ENCODE data around the gene POTEM.
"Not testable (repeated sequence)": the region's sequence is repeated elsewhere in the genome, so short reads cannot be mapped to it uniquely, and the experiment has no call there.

The POTEM gene

DNA sequence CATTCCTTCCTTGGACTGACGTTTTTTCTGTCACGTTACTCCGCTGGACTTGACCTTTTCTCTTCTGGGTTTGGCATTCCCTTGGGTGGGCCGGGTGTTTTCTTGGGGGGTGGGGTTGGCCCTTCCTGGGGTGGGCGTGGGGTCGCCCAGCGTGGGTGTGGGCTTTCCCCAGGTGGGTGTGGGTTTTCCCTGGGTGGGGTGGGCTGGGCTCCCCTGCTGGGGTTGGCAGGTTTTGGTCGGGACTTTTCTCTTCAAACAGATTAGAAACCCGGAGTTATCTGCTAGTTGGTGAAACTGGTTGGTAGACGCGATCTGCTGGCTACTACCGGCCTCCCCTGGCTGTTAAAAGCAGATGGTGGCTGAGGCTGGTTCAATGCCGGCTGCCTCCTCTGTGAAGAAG lies at the start of gene POTEM:
POTEM (plus strand) TSS at position 301 of the 400 bp plus-strand sequence; CDS start at position 353, 52 bp downstream.
- in situ Hi-C loops (cut with HindIII; ENCODE audit: low sequenced_read_pairs) = not testable (repeated sequence)

DNA sequence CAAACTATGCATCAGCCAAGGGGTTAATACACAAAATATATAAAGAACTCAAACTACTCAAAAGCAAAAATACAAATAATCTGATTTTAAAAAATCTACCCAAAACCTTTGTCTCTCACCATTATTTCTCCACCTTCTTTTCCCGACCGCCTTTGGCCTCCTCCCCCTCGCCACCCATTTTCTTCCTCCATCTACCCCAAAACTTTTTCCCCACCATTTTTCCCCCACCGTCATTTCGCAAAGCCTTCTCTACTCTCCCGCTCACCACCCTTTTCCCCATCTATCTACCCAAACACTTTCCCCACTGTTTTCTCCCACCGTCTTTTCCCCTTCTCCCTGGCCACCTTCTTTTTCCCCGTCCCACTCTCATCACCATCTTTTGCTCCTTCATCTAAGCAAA lies 48.9 kb upstream of the POTEM start:
- in situ Hi-C loops (cut with HindIII; ENCODE audit: low sequenced_read_pairs) = not testable (repeated sequence)

DNA sequence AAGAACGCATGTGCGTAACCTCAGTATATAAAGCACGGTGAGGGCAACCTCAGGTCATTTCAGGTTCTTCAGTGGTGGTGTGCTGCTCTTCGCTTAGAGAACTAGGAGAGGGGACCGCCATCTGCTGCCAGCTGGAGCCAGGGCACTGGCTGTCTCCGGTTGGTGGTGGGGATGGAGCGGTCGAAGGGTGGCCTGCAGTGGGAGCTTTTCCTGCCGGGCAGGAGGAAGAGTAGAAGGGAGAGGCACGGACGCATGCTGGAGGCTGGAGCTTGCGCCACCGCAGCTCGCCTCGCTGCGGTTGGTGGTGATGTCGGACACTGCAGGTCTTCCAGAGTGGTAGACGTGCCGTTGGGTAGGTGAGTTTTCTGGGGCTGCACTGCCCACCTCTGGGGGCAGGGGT lies 47.2 kb upstream of the POTEM start:
- in situ Hi-C loops (cut with HindIII; ENCODE audit: low sequenced_read_pairs) = not testable (repeated sequence)

DNA sequence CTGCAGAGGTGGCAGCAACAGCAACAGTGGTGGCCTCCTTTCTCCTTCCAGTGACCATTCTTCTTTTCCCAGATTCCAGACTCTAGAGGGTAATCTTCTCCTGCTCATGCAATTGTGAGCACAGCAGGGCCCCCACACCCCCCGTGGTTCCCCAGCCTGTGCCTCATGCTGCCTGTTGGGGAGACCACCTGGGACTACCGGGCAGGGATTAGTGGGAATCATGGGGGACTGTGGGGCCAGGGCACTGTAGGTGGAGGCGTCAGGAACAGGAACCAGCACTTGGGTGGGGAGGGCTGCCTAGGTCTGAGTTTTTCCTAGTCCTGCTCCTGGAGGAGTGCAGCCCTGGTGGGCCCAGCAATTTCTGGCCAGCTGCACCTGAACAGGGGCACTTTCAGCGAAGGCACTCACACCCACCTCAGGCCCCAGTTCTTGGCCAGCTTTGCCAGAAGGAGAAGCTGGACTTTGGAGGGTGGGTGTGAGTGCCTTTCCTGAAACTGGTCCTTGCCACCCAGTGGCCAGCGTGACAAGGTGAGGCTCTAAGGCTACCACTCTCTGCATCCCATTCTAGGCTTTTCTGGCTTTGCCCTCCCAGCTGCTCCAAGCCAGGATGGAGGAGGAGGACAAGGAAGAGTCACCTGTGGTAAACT lies 46.1 kb upstream of the POTEM start:
- in situ Hi-C loops (cut with HindIII; ENCODE audit: low sequenced_read_pairs) = not testable (repeated sequence)

DNA sequence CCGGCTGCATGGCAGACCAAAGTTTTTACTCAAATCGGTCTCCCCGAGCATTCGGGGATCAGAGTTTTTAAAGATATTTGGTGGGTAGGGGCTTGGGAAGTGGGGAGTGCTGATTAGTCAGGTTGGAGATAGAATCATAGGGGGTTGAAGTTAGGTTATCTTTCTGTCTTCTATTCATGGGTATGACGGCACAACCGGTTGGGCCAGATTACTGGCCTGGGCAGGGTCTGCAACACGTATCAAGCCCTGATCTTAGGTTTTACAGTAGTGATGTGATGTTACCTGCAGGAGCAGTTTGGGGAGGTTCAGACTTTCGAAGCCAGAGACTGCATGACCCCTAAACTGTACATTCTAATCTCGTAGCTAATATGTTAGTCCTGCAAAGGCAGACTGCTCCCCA lies 30.4 kb upstream of the POTEM start:
- in situ Hi-C loops (cut with HindIII; ENCODE audit: low sequenced_read_pairs) = not testable (repeated sequence)

DNA sequence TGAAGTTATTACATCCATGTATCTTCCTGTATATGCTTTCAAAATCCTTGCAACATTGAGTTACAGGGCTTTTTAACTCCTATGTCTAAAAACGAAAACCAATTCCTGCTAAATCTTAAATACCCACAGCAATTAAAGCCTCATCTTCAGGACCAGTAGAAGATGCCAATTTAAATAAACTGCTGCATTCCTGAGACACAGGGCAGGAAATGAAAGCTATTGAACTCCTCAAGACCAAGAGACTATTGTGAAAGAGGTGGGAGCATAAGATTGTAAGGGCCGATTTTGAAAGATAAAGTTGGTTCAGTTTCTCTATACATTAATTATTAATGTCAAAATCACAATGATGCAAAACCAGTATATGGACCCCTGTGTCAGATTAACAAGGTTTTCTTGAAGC lies 28.5 kb upstream of the POTEM start:
- in situ Hi-C loops (cut with HindIII; ENCODE audit: low sequenced_read_pairs) = not testable (repeated sequence)

DNA sequence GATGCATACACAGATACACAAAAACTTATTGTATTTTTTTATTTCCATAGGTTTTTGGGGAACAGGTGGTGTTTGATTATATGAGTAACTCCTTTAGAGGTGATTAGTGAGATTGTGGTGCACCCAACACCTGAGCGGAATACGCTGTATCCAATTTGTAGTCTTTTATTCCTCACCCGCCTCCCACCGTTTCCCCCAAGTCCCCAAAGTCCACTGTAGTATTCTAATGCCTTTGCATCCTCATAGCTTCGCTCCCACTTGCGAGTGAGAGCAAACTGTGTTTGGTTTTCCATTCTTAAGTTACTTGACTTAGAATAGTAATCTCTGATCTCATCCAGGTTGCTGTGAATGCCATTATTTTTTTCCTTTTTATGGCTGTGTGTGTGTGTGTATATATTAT lies 17.3 kb upstream of the POTEM start:
- in situ Hi-C loops (cut with HindIII; ENCODE audit: low sequenced_read_pairs) = not testable (repeated sequence)

DNA sequence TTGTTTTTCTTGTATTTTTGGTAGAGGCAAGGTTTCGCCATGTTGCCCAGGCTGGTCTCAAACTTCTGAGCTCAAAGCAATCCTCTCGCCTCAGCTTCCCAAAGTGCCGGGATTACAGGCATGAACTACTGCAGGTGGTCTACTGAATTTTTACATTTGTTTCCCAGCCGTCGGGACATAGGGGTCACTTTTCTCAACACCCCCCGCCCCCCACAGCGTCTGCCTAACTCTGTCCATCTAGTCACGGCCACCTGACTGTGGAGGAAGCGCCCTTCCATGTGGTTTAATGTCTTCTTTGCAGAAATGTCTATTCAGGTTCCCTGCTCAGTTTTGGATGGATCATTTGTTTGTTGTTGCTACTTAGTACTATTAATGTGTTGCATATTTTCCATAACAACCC lies 14.1 kb upstream of the POTEM start:
- in situ Hi-C loops (cut with HindIII; ENCODE audit: low sequenced_read_pairs) = not testable (repeated sequence)

DNA sequence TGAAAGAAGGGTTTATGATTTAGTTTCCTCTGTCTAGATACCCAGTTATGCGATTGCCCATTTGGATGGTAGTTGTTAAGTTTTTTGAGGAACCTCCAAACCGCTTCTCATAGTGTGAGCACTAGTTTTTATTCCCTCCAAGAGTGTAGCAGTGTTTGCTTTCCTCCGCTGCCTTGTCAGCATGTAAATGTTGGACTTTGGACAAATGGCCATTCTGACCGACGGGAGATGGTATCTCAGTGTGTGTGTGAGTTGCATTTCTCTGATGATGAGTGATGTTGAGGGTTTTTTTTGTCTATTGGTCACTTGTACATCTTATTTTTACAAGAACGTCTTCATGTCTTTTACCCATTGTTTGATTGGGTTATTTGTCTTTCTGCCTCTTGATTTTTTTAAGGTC lies 11.4 kb upstream of the POTEM start:
- in situ Hi-C loops (cut with HindIII; ENCODE audit: low sequenced_read_pairs) = not testable (repeated sequence)

DNA sequence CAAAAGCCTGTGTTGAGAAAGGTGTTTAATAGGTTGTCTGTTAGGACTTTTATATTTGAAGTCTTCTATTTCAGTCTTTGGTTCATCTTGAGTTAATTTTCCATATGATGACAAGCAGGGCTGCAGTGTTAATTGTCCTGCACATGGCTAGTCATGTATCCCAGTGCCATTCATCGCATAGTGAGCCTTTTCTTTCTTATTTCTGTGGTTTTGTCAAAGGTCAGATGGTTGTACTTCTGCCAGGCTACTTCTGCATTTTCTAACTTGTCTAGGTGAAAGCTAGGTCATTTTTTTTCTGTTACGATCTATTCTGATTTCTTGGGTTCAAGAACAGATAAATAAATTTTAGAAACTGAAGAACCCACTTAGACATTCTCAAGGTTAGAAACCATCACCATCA lies 5.7 kb upstream of the POTEM start:
- in situ Hi-C loops (cut with HindIII; ENCODE audit: low sequenced_read_pairs) = not testable (repeated sequence)

DNA sequence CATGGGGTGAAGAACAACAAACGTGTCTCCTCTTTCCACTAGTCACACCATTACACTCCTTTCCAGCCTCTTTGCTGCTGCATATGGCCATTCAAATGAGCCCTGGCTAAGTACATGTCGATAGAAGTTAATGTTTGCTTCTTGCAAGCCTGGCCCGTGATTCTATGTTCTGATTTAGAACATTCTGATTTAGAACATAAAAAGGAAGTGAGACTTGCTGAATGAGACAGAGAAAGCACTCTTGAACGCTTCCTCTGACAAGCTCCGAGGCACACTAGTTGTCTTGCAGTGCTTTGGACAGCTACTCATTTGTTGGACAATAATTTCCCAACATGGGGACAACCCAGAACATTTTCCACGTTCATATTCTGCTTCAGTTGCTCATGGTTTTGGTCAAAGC lies 5.1 kb upstream of the POTEM start:
- in situ Hi-C loops (cut with HindIII; ENCODE audit: low sequenced_read_pairs) = not testable (repeated sequence)

DNA sequence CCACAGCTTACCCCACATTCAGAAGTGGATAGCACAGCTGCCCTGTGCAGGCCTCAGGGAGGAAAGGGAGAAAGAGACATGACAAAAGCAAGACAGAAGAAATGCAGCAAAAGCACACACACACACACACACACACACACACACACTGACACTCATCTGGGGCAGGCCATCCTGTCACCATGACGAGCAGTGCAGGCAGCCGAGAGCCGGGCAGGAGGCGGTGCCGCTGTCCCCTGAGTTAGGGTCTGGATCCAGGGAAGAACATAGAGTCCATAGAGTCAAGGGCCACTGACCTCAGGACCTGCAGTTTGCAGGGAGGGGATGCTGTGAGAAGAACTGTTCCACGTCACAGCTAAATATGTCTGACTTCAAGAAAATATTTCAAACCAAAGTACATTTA lies 4.0 kb upstream of the POTEM start:
- in situ Hi-C loops (cut with HindIII; ENCODE audit: low sequenced_read_pairs) = not testable (repeated sequence)

DNA sequence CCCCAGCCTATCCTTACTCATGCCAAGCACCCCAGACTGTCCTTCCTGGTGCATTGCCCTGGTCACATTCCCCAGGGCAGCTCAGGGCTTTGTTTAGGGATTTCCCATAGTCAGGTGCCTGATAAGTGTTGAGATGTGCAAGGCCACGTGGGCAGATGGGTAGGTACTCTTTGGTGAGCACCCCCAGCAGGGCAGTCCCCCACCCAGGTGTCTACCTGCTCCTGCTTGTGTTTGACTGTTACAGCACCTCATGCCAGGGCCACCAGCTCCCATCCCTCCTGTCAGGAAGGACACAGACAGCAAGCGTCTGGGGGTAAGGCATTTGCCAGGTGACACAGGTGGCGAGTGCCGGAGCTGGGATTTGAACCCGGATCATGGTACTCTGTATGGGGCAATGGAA lies 2.4 kb upstream of the POTEM start:
- in situ Hi-C loops (cut with HindIII; ENCODE audit: low sequenced_read_pairs) = not testable (repeated sequence)

DNA sequence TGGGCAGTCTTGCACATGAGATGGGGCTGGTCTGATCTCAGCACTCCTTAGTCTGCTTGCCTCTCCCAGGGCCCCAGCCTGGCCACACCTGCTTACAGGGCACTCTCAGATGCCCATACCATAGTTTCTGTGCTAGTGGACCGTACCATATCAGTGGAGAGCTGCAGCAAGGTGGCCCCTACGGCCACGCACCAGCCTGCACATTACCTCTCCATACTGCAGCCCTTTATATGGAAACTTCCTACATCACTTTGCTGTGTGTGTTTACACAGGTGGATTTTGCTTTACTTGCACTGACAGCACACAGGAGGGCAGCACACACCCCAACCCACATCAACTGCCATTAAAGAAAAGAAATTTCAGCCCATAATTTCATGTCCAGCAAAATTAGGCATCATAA lies 35.3 kb downstream of the POTEM start:
- in situ Hi-C loops (cut with HindIII; ENCODE audit: low sequenced_read_pairs) = not testable (repeated sequence)

DNA sequence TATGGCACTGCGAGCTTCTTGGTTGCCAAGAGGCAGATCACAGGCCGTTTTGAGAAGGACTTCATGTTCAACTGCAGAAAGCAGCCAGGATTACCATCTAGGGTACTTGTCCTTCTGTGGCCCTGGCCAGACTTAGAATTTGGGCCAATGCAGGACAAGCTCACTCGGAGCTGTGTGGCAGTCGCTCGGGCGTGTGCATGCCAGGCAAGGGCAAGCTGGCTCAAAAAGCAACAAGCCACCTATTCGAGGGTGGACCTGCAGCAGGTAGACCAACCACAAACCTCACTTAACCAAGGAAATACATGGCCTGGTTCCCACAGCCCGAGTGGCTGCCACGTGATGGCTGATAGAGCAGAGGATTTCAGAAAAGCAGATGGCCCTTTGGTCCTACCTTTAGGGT lies 39.3 kb downstream of the POTEM start:
- in situ Hi-C loops (cut with HindIII; ENCODE audit: low sequenced_read_pairs) = not testable (repeated sequence)

DNA sequence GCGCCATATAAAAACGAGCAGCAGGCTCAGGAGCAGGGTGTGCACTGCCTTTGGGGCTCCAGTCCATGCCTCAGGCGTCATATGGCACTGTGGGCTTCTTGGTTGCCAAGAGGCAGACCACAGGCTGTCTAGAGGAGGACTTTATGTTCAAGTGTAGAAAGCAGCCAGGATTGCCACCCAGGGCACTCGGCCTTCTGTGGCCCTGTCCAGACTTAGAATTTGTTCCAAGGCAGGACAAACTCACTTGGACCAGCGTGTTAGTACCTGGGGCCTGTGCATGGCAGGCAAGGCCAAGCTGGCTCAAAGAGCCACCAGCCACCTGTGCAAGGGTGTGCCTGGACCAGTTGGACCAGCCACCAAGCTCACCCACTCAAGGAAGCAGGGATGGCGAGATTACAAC lies 40.4 kb downstream of the POTEM start:
- in situ Hi-C loops (cut with HindIII; ENCODE audit: low sequenced_read_pairs) = not testable (repeated sequence)

DNA sequence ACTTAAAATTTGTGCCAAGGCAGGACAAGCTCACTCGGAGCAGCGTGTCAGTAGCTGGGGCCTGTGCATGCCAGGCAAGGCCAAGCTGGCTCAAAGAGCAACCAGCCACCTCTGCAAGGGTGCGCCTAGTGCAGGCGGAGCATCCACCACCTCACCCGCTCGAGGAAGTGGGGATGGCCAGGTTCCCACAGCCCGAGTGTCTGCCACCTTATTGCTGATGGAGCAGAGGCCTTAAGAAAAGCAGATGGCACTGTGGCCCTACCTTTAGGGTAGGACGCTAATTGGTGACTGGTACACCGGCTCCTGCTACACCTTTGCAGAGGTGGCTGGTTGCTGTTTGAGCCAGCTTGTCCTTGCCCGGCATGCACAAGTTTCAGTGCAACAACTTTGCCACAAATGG lies 43.8 kb downstream of the POTEM start:
- in situ Hi-C loops (cut with HindIII; ENCODE audit: low sequenced_read_pairs) = not testable (repeated sequence)

DNA sequence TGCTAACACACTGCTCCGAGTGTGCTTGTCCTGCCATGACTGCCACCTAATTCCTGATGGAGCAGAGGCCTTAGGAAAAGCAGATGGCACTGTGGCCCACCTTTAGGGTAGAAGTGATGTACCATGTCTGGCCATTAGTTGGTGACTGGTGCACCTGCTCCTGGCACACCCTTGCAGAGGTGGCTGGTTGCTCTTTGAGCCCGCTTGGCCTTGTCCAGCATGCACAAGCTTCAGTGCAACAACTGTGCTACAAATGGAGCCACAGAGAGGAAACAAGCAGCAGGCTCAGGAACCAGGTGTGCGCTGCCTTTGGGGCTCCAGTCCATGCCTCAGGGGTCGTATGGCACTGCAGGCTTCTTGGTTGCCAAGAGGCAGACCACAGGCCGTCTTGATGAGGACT lies 44.5 kb downstream of the POTEM start:
- in situ Hi-C loops (cut with HindIII; ENCODE audit: low sequenced_read_pairs) = not testable (repeated sequence)

DNA sequence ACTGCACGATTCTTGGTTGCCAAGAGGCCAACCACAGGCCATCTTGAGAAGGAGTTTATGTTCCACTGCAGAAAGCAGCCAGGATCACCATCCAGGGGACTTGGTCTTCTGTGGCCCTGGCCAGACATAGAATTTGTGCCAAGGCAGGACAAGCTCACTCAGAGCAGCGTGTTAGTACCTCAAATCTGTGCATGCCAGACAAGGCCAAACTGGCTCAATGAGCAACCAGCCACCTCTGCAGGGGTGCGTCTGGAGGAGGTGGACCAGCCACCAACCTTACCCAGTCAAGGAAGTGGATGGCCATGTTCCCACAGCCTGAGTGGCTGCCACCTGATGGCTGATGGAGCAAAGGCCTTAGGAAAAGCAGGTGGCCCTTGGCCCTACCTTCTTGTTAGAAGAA lies 48.0 kb downstream of the POTEM start:
- in situ Hi-C loops (cut with HindIII; ENCODE audit: low sequenced_read_pairs) = not testable (repeated sequence)

DNA sequence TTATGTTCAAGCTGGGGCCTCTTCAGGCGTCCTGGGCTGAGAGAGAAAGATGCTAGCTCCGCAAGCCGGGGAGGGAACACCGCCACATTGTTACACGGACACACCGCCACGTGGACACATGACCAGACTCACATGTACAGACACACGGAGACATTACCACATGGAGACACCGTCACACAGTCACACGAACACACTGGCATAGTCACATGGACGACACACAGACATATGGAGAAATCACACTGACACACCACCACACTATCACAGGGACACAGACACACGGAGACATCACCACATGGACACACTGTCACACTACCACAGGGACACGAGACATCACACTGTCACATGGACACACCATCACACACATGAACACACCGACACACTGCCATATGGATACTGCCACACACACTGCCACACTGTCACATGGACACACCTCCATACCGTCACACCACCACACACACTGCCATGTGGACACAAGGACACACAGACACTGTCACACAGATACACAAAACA lies 57.9 kb downstream of the POTEM start:
- in situ Hi-C loops (cut with HindIII; ENCODE audit: low sequenced_read_pairs) = not testable (repeated sequence)

DNA sequence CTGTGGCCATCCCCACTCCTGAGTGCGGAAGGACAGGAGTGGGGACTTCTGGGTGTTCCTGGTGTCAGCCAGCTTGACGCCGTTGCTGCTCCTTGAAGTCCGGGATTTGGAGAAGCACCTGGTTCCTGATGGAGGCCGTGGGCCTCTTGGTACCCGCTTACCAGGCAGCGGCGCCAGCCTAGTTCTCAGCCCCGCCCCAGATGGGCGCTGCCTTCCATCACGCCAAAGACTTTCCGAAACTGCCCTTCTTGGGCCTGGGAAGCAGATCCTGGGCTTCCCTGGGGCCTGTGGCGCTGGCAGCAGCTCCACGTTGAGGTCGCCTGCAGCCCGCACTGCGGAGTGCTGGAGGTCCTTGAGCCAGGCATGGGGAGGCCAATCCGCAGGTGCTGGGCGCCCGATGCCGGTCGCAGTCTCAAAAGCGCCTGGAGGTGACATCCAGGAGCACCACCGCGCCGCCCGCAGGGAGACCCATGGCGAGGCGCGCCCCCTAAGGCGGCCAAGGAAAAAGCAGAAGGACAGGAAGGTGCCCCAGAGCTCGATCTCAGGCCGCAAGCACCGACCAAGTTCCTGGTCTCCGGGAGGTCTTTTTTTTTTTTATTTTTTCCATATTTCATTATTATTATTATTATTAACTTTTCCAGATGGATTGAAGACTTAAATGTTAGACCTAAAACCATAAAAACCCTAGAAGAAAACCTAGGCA lies 59.6 kb downstream of the POTEM start:
- in situ Hi-C loops (cut with HindIII; ENCODE audit: low sequenced_read_pairs) = not testable (repeated sequence)

DNA sequence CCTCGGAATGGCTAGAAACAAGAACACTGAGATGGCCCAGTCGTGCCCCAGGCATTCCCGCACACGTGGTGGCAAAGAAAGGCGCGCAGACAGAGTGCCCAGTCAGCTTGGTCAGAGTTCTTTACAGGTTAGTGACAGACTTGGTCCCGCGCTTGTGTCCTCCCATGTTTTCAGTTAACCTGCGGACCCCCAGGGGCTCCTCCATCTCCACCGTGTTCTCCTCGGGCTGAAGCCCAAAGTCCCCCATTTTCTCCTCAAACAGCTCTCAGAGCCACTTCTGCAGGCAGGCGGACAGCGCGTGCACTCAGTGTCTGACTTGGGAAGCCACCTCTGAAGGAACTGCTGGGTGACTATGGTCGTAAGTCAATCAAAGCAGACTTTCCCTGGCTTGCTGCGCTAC lies 60.7 kb downstream of the POTEM start:
- in situ Hi-C loops (cut with HindIII; ENCODE audit: low sequenced_read_pairs) = not testable (repeated sequence)

Data from DLD1 (cell line).